GM12892 (cell line): ENCODE measurements around the gene TRAF3IP1.

ENCODE experiments used
- DNase-seq: peaks from one replicate; pipeline ENCODE4 v3.0.0; 2011; ENCODE audit not compliant: insufficient read length
- FAIRE-seq: peaks from 2 replicates; lab custom pipeline; 2011; peaks lifted over from hg19 to GRCh38; lab: Jason Lieb, UNC
- POLR2A ChIP-seq: IDR thresholded peaks from 2 replicates; pipeline ENCODE4 v1.6.1; 2011; ENCODE audit warnings: low read depth, low read length, control low read depth
- POLR2AphosphoS5 ChIP-seq: IDR thresholded peaks from 2 replicates; pipeline ENCODE4 v1.6.1; 2011; ENCODE audit warnings: low read depth, low read length, control low read depth
- TAF1 ChIP-seq: IDR thresholded peaks from 2 replicates; pipeline ENCODE4 v1.6.1; 2011; ENCODE audit warnings: low read depth, mild to moderate bottlenecking, control low read depth, low read length, borderline replicate concordance

The TRAF3IP1 gene

DNA sequence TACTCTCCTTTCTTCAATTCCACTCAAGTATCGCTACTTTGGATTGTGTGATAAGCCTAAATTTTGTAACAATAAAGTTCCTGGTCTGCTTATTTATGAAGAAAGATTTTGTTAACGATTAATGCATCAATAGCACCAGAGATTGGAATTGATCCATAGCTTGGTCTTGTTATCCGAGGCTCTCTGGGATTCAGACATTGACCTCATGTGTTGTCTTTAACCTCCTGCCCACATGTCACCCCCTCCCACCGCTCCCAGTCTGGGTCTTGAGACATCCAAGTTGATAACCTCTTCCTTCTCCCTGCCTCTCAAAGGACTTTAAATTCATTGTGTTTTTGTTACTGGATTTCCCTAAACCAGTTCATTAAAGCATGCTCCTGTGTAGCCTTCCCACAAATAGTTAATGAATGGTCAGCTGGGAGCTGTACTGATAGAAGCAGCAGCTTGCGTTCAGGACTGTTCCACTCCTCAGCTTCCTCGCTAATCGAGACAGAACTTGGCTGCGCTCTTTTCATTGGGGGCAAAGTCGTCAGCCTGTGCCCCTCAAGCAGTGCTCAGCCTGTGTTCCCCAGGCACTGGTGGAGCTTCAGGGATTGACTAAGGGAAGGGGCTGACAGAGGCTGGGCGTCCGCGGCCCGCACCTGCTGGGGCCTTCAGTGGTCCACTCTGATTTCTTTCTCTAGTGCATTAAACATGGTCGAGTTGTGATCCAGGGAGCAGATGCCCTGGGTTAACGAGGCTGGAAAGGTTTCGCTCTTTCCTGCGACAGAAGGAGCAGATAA lies 125.3 kb downstream of the TRAF3IP1 start:
- no peak for FAIRE-seq

DNA sequence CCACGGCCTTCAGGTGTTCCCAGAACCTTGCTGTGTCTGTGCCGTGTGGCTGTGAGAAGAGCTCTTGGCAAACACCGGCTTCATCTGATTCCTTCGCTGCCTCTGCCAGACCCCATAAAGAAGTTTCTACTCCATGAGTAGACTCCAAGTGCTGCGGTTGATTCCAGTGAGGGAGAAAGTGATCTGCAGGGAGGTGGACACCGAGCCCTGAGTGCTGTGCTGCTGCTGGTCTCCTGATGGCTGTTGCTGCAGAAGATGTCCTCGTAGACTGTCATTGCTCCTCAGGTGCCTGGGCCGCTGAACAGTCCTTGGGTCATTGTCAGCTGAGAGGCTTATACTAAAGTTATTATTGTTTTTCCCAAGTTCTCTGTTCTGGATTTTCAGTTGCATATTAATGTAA lies 126.1 kb downstream of the TRAF3IP1 start:
- DNase-seq (no peak), FAIRE-seq (no peak)
- TF ChIP-seq TAF1 (no peak), POLR2A (no peak)

More for the DNA sequence above, 125.3 kb downstream of the TRAF3IP1 start:
- DNase-seq, result no peak
- no peak for TF ChIP-seq POLR2A
- TF ChIP-seq POLR2AphosphoS5, result no peak
- TF ChIP-seq TAF1, result no peak

DNA sequence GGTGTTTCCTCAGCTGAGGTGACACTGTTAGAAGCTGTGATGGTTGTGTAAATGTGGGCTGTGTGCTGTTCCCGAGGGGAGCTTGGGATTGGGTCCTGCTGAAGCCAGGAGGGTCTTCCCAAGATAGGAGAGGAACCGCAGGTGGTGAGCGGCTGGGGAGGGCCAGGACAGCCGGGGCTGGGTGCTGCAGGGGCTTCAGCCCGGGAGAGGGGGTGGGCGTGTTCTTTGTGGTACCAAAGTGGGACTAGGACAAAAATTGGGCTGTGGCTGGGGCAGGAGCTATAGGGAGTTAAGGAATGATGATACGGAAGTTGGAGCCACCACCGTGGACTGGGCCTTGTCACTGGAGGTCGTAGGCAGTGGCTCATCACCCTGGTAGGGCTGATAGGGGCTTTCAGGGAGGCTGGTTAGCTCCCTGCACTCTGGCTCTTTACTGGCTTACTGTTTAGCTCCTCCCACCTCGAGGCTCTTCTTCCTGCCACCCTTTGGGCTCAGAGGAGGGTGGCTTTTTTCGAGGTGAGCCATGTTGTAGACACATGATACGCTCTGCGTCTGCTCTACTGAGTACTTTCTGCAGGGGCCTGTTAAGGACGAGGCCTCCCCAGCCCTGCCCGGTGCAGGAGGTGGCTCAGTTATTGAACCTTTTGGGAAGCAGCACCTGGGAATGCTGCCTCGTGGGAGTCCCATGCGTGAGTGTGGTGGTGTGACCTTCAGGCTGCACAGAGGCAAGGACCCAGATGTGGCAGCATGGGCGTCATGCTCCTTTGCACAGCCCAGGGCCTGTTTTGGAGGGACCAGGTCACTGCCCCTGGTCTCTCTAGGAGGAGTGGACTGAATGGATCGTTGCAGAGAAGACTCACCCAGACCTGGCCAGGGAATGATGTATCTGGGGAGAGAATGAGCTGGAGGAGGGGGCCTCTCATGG lies 128.0 kb downstream of the TRAF3IP1 start:
- FAIRE-seq (no peak), DNase-seq (no peak)
- TF ChIP-seq TAF1 (no peak), POLR2AphosphoS5 (no peak), POLR2A (no peak)

DNA sequence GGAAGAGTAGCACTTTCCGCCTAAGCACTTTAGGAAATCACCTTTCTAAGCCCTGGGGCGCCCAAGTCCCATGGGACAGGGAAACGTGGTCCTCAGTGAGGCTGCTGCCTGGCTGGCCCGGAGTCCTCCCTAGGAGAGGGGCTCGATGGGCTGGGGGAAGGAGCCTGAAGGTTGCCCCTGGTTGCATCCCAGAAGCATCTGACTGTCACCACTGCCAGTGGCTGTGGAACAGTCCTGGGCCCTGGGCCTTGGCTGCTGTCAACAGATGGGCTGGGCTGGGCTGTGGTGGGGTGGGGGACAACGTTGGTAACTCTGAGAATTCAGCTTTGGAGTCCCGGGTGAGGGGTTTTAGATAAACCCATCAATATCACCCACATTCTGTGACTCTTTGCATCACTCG lies 128.9 kb downstream of the TRAF3IP1 start:
- DNase-seq (no peak), FAIRE-seq (no peak)
- TF ChIP-seq POLR2AphosphoS5 (no peak), POLR2A (no peak), TAF1 (no peak)

DNA sequence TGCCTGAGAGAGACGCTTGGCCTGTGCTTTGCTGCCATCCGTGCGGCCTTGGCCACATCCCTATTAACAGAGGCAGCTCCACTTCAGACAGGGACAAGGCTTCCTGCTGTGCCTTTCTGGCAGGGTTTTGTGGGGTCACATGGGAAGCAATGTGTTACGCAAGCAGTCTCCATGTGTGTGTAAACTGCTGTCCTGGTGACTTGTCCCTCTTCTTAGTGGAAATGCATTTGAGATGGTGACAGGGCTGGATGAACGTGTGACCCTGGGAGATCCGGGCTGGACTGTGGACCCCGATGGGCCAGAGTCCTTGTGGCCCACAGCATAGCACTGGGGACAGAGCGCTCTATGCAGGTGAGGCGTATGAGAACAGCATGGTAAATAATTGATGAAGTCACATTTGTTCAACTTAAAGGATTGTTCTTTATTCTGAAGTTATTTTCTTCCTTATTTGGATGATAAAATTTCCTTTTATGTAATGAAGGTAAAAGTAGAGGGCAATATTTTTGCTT lies 129.6 kb downstream of the TRAF3IP1 start:
- no peak for TF ChIP-seq TAF1
- no peak for TF ChIP-seq POLR2AphosphoS5
- TF ChIP-seq POLR2A, result no peak
- FAIRE-seq (no peak), DNase-seq (no peak)

DNA sequence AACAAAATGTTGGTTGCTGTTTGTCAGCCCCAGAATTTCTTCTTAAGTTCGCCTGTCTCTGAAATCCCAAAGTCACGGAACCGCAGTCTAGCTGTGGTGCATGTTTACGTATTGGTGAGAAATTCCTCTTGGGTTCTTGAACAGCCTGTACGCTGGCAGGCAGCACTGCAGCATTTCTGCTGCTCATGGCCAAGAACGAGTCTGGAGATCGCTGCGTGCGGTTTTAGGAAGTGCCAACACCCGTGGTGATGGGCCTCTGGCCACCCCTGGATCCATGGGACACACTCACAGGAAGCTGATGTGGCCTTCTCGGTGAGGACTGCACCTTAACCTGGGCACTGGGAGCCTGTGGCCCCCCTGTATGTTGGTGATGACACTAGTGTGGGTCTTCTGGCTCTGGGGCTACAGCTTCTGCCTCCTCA lies 130.1 kb downstream of the TRAF3IP1 start:
- TF ChIP-seq POLR2AphosphoS5 (no peak), POLR2A (no peak), TAF1 (no peak)
- FAIRE-seq (no peak), DNase-seq (no peak)
